Esophagus (tissue), 2 donors: ENCODE data around the gene GPR52. TPM values are rescaled to one million over a fixed set of nuclear protein-coding genes. Genes with fewer than 3 reads are reported as not detected.

ENCODE experiments used
- H3K27ac ChIP-seq, 2 donors: one replicate each; pipeline ENCODE4 v1.5.1; 2013; ENCODE audit warnings: low read depth in 2 of 2, mild to moderate bottlenecking in 2 of 2, inconsistent platforms in 1 of 2, low read length in 1 of 2, moderate library complexity in 1 of 2
- H3K27me3 ChIP-seq, 2 donors: one replicate each; pipeline ENCODE4 v1.6.1; 2013; ENCODE audit warnings: low read length in 2 of 2, control low read depth in 1 of 2, mild to moderate bottlenecking in 1 of 2; ENCODE audit not compliant: insufficient read depth in 2 of 2, control insufficient read depth in 1 of 2
- H3K36me3 ChIP-seq, 2 donors: one replicate each; pipeline ENCODE4 v1.6.1; 2013; ENCODE audit warnings: low read length in 1 of 2; ENCODE audit not compliant: control insufficient read depth in 2 of 2, insufficient read depth in 2 of 2
- H3K4me1 ChIP-seq, 2 donors: one replicate each; pipeline ENCODE4 v1.6.1; 2013; ENCODE audit warnings: low read length in 1 of 2; ENCODE audit not compliant: control insufficient read depth in 2 of 2, insufficient read depth in 2 of 2
- H3K4me3 ChIP-seq, 2 donors: one replicate each; pipeline ENCODE4 v1.5.1; 2013; ENCODE audit warnings: low read length in 2 of 2, mild to moderate bottlenecking in 2 of 2, low read depth in 1 of 2, moderate library complexity in 1 of 2
- H3K9me3 ChIP-seq, 2 donors: one replicate each; pipeline ENCODE4 v1.6.1; 2013; ENCODE audit warnings: mild to moderate bottlenecking in 2 of 2, low read depth in 1 of 2, low read length in 1 of 2, moderate library complexity in 1 of 2; ENCODE audit not compliant: control insufficient read depth in 2 of 2, insufficient read depth in 1 of 2
- polyA plus RNA-seq, 2 donors: library from polyadenylated mRNA; stranded (reverse); fragments of 200-250 nt; gene quantifications; one replicate each; pipeline ENCODE4 v1.2.3, GENCODE V29; 2013
- donor health status: healthy with polysubstance abuse.
- donor health status: Bipolar disorder and iron deficiency.

Gene GPR52
- polyA plus RNA-seq, 2 donors, result 0.05 to 0.18 TPM

GRCh38 chr1:174497478-174497877 lies 49.7 kb downstream of the GPR52 start:
- Histone ChIP-seq H3K27me3 (no peaks in the 10 kb centered on the region), H3K27ac (no peak overlapping the region), H3K9me3 (no peaks in the 10 kb centered on the region), H3K4me1 (no peaks in the 10 kb centered on the region), H3K36me3 (no peaks in the 10 kb centered on the region), H3K4me3 (no peak overlapping the region)
